Duodenal mucosa (tissue), 2 donors: Measurements from ENCODE around the gene ESAM.
A peak's percentile ranks its signal among the peaks of the same experiment; 100 is the strongest.

Experiments
- H3K27ac ChIP-seq: one replicate; pipeline ENCODE4 v1.7.0; 2013; ENCODE audit warnings: low read depth, low read length
- H3K27me3 ChIP-seq, 2 donors: one replicate each; pipeline ENCODE4 v1.7.0; 2013; ENCODE audit warnings: low read length in 2 of 2, control low read depth in 1 of 2; ENCODE audit not compliant: insufficient read depth in 2 of 2, control insufficient read depth in 1 of 2
- H3K36me3 ChIP-seq, 2 donors: one replicate each; pipeline ENCODE4 v1.7.0; 2013; ENCODE audit warnings: low read length in 2 of 2, control low read depth in 1 of 2; ENCODE audit not compliant: insufficient read depth in 2 of 2, control insufficient read depth in 1 of 2
- H3K4me1 ChIP-seq, 2 donors: one replicate each; pipeline ENCODE4 v1.7.0; 2013; ENCODE audit warnings: low read length in 2 of 2, control low read depth in 1 of 2; ENCODE audit not compliant: insufficient read depth in 2 of 2, control insufficient read depth in 1 of 2
- H3K4me3 ChIP-seq, 2 donors: one replicate each; pipeline ENCODE4 v1.7.0; 2013; ENCODE audit warnings: low read length in 2 of 2, low read depth in 1 of 2
- H3K9ac ChIP-seq, 2 donors: one replicate each; pipeline ENCODE4 v1.7.0; 2013; ENCODE audit warnings: low read length in 2 of 2, low read depth in 1 of 2
- H3K9me3 ChIP-seq, 2 donors: one replicate each; pipeline ENCODE4 v1.7.0; 2013; ENCODE audit warnings: low read length in 2 of 2, control low read depth in 1 of 2; ENCODE audit not compliant: control insufficient read depth in 1 of 2

ESAM gene

GRCh38 chr11:124737638-124738305 lies 24.3 kb downstream of the ESAM start:
- no peak overlapping the region for H3K4me3 ChIP-seq
- no peak overlapping the region for H3K27ac ChIP-seq
- peaks cover 37 to 40% of the 10 kb centered on the region in 2 donors for H3K27me3 ChIP-seq
- H3K9me3 ChIP-seq: no peaks in the 10 kb centered on the region
- no peak overlapping the region for H3K9ac ChIP-seq
- H3K36me3 ChIP-seq: no peaks in the 10 kb centered on the region
- peaks cover 15 to 17% of the 10 kb centered on the region in 2 donors for H3K4me1 ChIP-seq

- Histone ChIP-seq H3K4me1 (peaks cover 15 to 17% of the 10 kb centered on the region in 2 donors), H3K27me3 (peaks cover 30 to 31% of the 10 kb centered on the region in 2 donors), H3K9me3 (no peaks in the 10 kb centered on the region), H3K9ac (no peak overlapping the region), H3K27ac (no peak overlapping the region), H3K4me3 (no peak overlapping the region), H3K36me3 (no peaks in the 10 kb centered on the region)
Measured at GRCh38 chr11:124736736-124737135, 25.4 kb downstream of the ESAM start.

- H3K27me3 ChIP-seq: peaks cover 3 to 5% of the 10 kb centered on the region in 2 donors
- H3K27ac ChIP-seq: no peak overlapping the region
- no peak overlapping the region for H3K9ac ChIP-seq
- no peaks in the 10 kb centered on the region for H3K4me1 ChIP-seq
- H3K9me3 ChIP-seq: no peaks in the 10 kb centered on the region
- H3K36me3 ChIP-seq: no peaks in the 10 kb centered on the region
- no peak overlapping the region for H3K4me3 ChIP-seq
Measured at GRCh38 chr11:124732230-124732629, 29.9 kb downstream of the ESAM start.

DNA sequence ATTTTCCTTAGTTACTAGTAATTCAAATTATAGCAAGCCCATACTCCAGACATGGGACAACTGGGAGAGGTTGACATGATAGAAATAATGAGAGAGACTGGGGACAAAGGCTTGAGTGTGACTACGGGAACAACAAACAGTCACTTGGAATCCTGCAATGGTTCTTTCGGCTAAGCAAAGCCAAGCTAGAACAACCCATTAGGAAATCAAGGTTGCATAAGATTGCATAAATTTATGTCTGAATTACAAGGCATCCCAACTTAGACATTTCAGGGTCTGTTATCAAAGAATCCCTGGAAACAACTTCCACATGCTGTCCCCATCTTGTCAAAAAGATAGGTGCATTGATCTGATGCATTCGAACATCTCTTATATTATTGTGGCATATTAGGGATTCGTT lies 32.5 kb downstream of the ESAM start:
- no peak overlapping the region for H3K9ac ChIP-seq
- H3K9me3 ChIP-seq: no peaks in the 10 kb centered on the region
- H3K27me3 ChIP-seq: peaks cover 0 to 2% of the 10 kb centered on the region in 2 donors
- peaks cover 10 to 11% of the 10 kb centered on the region in 2 donors for H3K4me1 ChIP-seq
- H3K27ac ChIP-seq: no peak overlapping the region
- no peaks in the 10 kb centered on the region for H3K36me3 ChIP-seq
- H3K4me3 ChIP-seq: no peak overlapping the region

GRCh38 chr11:124728134-124728533 lies 34.0 kb downstream of the ESAM start:
- Histone ChIP-seq H3K4me1 (peaks cover 10 to 11% of the 10 kb centered on the region in 2 donors), H3K9me3 (no peaks in the 10 kb centered on the region), H3K27me3 (peaks cover 0 to 6% of the 10 kb centered on the region in 2 donors), H3K9ac (no peak overlapping the region), H3K36me3 (no peaks in the 10 kb centered on the region), H3K27ac (no peak overlapping the region), H3K4me3 (no peak overlapping the region)

- no peak overlapping the region for H3K9ac ChIP-seq
- H3K4me3 ChIP-seq: no peak overlapping the region
- peaks cover 0 to 6% of the 10 kb centered on the region in 2 donors for H3K27me3 ChIP-seq
- H3K9me3 ChIP-seq: no peaks in the 10 kb centered on the region
- H3K36me3 ChIP-seq: no peaks in the 10 kb centered on the region
- no peak overlapping the region for H3K27ac ChIP-seq
- peaks cover 10 to 11% of the 10 kb centered on the region in 2 donors for H3K4me1 ChIP-seq
Measured at GRCh38 chr11:124727474-124727873, 34.6 kb downstream of the ESAM start.

DNA sequence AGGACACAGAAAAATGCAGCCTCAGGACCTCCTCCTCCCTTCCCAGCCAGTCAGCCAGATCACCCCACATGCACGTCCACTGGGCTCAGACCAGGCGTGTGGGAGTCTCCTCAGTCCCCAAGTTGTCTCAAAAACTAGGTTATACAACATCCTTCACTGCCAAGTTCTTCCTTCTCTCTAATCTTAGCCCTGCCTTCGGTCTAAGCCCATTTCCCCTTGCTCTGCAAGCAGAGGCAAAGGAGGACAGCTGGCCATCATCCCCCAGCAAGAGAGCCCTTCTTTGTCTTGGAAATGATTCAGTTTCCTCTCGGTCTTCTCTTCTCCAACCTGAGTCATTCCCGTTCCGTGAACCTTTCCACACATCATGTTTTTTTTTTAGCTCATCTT lies 36.4 kb downstream of the ESAM start:
- Histone ChIP-seq H3K9ac (no peak overlapping the region), H3K4me3 (no peak overlapping the region), H3K36me3 (no peaks in the 10 kb centered on the region), H3K9me3 (no peaks in the 10 kb centered on the region), H3K27ac (no peak overlapping the region), H3K4me1 (peaks cover 10 to 11% of the 10 kb centered on the region in 2 donors), H3K27me3 (peaks cover 0 to 15% of the 10 kb centered on the region in 2 donors)

GRCh38 chr11:124724979-124725718 lies 36.9 kb downstream of the ESAM start:
- no peak overlapping the region for H3K9ac ChIP-seq
- H3K4me1 ChIP-seq: peaks cover 10 to 11% of the 10 kb centered on the region in 2 donors
- no peaks in the 10 kb centered on the region for H3K36me3 ChIP-seq
- no peaks in the 10 kb centered on the region for H3K9me3 ChIP-seq
- H3K27ac ChIP-seq: no peak overlapping the region
- peaks cover 1 to 21% of the 10 kb centered on the region in 2 donors for H3K27me3 ChIP-seq
- peak overlapping the region; percentile 13 to 53 for H3K4me3 ChIP-seq

DNA sequence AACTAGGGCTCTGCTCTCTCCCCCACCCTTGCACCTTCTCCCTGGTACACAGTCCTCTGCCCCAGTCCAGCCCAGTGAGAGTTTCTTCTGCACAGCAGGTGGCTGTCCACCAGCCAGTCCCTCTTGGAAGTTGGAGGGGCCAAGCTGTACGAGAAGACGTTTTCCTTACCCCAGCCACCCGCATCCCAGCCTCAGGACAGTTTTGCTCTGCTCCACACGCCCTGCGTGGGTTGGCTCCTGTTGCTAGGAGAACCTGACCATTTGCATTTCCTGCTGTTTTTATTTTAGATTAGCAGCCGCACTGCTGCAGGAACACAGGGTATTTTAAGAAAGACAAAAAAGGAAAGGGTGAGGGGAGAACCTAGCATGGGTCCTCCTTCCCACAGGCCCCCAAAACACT lies 39.9 kb downstream of the ESAM start:
- Histone ChIP-seq H3K27ac (no peak overlapping the region), H3K4me1 (peaks cover 19 to 26% of the 10 kb centered on the region in 2 donors), H3K9ac (no peak overlapping the region), H3K36me3 (no peaks in the 10 kb centered on the region), H3K27me3 (peaks cover 28 to 50% of the 10 kb centered on the region in 2 donors), H3K4me3 (no peak overlapping the region), H3K9me3 (no peaks in the 10 kb centered on the region)

DNA sequence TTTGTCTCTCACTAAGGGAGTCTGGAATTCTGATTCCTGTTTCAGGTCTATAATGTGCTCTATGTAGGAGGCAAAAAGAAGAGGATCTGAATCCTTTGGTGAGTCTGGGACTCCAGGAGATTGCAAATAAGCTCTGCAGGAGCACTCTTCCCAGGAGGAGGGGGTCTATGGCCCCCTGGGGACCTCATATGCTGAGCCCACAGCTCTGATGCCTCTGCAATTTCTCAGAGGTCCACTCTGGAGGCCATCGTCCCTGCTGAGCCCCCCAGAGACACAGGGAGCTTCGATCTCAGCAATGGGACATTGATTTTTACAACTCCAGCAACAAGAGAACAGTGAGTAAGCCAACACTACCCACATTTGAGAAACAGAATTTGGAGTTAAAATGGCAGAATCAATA lies 42.6 kb downstream of the ESAM start:
- H3K27ac ChIP-seq: no peak overlapping the region
- peaks cover 8 to 15% of the 10 kb centered on the region in 2 donors for H3K4me1 ChIP-seq
- H3K9ac ChIP-seq: no peak overlapping the region
- H3K36me3 ChIP-seq: no peaks in the 10 kb centered on the region
- peaks cover 33 to 57% of the 10 kb centered on the region in 2 donors for H3K27me3 ChIP-seq
- H3K4me3 ChIP-seq: no peak overlapping the region
- H3K9me3 ChIP-seq: no peaks in the 10 kb centered on the region
